NCI-H146 (cell line): ENCODE data around the gene OR13C5.
A peak's percentile ranks its signal among the peaks of the same experiment; 100 is the strongest.
"Not testable (repeated sequence)": the region's sequence is repeated elsewhere in the genome, so short reads cannot be mapped to it uniquely, and the experiment has no call there.

ENCODE experiments used
- DNase-seq: peaks from one replicate; lab custom pipeline; 2025; lab: John Stamatoyannopoulos, UW

The OR13C5 gene, protein sequence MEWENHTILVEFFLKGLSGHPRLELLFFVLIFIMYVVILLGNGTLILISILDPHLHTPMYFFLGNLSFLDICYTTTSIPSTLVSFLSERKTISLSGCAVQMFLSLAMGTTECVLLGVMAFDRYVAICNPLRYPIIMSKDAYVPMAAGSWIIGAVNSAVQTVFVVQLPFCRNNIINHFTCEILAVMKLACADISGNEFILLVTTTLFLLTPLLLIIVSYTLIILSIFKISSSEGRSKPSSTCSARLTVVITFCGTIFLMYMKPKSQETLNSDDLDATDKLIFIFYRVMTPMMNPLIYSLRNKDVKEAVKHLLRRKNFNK

DNA sequence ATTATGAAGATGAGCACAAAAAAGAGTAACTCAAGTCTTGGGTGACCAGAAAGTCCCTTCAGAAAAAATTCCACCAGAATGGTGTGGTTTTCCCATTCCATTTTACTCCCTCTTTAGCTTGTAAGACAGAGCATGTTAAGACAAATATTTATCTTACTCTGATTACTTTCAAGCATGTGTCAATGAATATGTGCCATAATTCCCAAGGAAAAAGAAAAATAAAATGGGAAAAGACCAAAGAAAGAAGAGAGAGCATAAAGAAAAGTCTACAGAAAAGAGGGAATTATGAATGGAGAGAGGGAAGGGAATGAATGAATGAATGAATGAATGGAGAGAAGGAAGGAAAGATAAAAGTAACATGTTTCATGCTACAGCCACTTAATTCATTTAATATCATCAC, at the start of gene OR13C5:
OR13C5 (minus strand) TSS at position 101 of the 400 bp plus-strand sequence; CDS start at position 101, 0 bp downstream.
- DNase-seq, result not testable (repeated sequence)

DNA sequence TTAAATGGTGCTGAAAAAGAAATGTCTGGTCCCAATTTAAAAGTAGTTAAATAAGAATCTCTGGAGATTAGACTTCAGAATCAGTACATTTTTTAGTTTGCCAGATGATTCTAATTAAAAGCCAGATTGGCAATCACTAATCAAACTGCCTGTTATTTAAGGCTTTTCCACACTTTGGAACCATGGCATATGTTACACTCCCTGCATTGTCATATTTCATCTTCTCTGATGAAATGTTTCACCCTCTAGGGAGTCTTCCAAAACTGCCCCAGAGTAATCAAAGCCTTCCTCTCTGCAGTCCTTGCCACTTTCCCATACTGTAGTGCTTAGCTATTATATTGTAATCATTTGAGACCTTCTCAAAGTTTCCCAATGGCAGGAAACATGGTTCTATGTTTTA, 36.2 kb upstream of the OR13C5 start:
- DNase-seq, result no peak

DNA sequence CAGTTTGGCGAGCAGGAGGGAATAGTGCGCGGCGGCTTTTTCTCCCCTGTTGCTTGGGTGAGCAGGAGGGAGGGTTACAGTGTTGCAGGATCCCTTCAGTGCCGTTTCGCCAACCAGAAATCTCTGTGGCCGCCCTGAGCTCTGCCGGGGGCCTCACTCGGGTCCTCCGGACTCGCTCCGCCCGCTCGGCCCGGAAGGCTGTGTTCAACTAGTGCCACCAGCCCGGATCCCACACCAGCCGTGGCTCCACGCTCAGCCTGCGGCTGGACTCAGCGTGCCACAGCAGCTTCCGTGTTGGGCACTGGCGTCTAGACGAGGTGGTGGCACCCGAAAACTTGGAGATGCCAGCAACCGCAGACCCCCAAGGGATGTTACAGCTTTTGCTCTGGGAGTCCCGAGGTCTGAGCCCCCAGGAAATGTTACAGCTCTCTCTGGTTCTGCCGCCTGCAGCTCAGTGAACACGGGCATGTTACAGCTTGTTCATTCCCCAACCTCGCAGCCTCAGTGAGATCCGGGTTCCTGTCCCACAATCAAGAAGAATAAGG, 34.8 kb upstream of the OR13C5 start:
- no peak for DNase-seq

DNA sequence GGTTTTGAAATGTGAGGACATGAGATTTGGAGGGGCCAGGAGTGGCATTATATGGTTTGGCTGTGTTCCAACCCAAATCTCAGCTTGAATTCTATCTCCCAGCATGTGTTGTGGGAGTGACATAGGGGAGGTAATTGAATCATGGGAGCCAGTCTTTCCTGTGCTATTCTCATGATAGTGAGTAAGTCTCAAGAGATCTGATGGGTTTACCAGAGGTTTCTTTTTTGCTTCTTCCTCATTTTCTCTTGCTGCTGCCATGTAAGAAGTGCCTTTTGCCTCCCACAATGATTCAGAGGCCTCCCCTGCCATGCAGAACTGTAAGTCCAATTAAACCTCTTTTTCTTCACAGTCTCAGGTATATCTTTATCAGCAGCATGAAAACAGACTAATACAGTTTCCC, 26.8 kb upstream of the OR13C5 start:
- not testable (repeated sequence) for DNase-seq

DNA sequence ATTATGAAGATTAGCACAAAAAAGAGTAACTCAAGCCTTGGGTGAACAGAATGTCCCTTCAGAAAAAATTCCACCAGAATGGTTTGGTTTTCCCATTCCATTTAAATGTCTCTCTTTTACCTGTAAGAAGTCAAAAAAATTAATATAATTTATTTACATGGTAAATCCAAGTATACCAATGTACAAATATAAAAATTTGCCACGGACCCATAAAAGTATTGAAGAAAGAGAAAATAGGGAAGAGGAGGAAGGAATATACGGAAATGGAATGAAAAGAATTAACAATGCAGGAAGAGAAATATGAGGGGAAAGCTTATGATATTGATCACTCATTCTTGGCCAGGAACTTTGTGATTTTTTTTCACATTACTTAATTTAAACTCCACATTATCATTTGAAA, 18.9 kb upstream of the OR13C5 start, which contains the start of gene OR13C9:
OR13C9 (minus strand) TSS at position 101 of the 400 bp plus-strand sequence; CDS start at position 101, 0 bp downstream.
- DNase-seq, result no peak

DNA sequence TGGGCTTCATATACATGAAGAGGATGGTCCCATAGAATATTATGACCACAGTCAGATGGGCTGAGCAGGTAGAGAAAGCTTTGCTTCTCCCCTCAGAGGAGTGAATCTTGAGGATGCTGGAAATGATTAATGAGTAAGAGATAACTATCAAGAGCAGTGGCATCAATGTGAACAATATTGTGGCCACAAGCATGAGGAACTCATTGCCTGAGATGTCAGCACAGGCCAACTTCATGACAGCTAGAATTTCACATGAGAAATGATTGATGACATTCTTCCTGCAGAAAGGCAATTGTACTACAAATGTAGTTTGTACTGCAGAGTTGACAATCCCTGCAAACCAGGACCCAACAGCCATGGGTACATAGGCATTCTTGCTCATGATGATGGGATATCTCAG, 18.2 kb upstream of the OR13C5 start:
- DNase-seq, result no peak

DNA sequence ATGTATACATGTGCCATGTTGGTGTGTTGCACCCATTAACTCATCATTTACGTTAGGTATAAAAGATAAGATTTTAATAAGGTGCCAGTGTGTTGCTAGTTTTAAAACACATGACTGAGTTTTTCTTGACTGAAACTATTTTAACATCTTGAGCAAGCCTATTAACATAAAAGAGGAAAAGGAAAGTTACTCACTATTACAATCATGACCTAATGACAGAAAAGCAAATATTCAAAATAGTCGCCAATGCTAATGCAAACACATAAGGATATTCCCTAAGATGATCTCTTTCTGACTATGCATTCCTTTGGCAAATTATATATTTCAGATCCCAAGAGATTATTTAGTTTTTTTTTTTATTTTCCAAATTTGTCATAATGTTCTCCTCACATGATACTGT, 12.0 kb upstream of the OR13C5 start:
- DNase-seq, result no peak

DNA sequence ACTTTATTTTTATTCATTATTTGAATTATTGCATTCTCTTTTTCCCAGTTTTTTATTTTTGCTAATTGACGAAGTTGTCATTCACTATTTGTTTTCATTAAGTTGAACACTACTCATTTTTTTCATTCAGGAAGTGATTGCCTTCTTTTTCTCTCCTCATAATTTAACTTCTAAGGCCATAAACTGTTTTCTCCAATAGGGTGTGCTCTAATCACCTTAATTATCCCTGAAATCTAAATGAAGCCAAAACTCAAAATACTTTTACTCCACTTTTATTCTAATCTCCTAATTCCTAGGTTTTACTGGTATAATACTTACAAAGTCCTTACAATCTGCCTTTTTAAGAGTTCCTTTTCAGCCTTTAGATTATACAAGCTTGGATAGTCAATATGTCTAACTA, 9.1 kb upstream of the OR13C5 start:
- DNase-seq, result no peak

DNA sequence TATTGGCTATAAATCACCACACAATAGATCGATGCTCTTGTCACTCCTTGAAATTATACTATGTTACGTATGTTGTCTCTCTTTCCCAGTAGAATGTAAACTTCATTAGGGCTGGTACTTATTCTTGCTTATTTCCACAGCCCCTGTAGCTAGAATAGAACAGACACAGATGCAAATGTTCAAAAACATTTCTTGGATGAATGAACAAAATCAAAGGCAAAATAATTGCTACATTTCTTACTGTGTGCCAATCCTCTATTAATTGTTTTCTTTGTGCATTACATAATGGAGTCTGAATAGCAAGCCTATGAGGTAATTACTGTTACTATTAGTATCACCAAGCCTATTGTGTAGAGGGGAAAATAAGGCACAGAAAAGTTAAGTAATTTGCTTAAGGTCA, 6.9 kb upstream of the OR13C5 start:
- peak; percentile 12 for DNase-seq

DNA sequence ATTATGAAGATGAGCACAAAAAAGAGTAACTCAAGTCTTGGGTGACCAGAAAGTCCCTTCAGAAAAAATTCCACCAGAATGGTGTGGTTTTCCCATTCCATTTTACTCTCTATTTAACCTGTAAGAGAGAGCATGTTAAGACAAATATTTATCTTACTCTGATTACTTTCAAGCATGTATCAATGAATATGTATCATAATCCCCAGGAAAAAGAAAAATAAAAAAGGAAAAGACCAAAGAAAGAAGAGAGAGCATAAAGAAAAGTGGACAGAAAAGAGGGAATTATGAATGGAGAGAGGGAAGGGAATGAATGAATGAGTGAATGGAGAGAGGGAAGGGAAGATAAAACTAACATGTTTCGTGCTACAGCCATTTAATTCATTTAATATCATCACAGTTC, 6.3 kb upstream of the OR13C5 start, which contains the start of gene OR13C2:
OR13C2 (minus strand) TSS at position 101 of the 400 bp plus-strand sequence; CDS start at position 101, 0 bp downstream.
- not testable (repeated sequence) for DNase-seq

DNA sequence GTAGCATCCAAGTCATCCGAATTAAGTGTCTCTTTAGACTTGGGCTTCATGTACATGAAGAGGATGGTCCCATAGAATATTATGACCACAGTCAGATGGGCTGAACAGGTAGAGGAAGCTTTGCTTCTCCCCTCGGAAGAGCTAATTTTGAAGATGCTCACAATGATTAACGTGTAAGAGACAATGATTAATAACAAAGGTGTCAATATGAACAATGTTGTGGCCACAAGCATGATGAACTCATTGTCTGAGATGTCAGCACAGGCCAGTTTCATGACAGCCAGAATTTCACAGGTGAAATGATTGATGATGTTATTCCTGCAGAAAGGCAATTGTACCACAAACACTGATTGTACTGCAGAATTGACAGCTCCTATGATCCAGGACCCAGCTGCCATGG, 5.6 kb upstream of the OR13C5 start:
- DNase-seq, result no peak

DNA sequence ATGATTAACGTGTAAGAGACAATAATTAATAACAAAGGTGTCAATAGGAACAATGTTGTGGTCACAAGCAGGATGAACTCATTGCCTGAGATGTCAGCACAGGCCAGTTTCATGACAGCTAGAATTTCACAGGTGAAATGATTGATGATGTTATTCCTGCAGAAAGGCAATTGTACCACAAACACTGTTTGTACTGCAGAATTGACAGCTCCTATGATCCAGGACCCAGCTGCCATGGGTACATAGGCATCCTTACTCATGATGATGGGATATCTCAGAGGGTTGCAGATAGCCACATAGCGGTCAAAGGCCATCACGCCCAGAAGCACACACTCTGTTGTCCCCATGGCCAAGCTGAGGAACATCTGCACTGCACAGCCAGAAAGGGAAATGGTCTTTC, 464 bp downstream of the OR13C5 start:
- not testable (repeated sequence) for DNase-seq

DNA sequence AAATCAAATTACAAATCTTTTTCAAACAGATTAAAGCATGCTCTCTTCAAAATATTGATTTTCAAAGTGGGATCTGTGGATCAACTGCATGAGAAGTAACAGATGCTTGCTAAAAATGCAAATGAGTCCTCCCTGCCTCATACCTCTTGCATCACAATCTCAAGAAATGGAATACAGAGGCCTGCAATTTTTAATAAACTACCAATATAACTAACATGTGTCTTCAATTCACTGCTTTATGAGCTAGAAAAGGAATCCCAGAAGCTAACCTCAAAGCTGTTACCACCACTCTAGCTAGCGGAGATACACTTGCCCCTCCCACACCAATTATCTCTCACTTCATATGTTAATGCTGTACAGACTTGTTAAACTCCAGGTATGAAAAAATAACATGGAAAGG, 9.6 kb downstream of the OR13C5 start:
- no peak for DNase-seq

DNA sequence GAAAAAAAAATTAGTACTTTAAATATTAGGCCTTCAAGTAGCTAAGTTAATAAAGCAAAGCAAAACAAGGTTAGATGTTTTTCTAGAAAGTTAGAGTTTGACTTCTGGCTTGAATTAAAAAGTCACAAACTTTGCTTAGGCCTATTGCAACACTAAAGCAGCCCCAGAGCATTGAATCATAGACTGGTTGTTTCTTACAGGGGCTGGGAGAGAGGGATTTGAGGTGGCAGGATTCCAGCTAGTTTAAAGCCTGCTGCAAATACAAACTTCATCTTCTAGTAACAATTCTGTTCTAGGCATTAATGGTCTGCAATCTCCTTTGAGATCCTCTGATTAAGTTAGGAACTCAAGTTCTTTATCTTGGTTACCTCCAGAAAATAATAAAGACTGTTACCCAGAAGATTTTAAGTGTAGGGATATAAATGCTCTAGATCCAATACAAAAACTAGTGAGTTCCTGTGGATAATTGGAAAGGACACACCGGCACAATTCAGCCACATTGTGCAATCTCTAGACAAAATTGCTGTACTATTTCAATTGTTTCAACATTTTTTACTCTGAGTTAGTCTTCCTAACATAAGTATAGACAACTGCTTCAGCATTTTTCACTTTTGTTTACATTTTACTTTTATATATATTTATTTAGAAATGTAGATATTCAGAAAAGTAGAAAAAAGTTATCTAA, 12.6 kb downstream of the OR13C5 start:
- no peak for DNase-seq

DNA sequence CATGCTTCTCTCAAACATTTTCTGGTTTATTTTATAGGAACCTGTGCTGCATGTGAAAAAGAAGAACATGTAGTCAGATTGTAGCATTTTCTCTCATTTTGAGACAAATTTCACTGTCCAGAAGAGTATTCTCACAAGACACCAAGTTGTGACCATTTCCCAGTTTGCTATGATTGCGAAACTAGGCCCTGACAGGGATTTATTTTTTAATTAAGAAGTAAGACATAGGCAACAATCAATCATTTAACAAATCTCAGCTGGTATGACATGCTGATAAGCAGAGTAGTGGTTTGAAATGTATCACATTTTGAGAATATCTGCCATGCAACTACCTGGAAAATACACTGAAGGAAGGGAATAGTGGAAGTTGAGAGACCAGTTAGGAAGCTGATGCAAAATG, 18.7 kb downstream of the OR13C5 start:
- no peak for DNase-seq

DNA sequence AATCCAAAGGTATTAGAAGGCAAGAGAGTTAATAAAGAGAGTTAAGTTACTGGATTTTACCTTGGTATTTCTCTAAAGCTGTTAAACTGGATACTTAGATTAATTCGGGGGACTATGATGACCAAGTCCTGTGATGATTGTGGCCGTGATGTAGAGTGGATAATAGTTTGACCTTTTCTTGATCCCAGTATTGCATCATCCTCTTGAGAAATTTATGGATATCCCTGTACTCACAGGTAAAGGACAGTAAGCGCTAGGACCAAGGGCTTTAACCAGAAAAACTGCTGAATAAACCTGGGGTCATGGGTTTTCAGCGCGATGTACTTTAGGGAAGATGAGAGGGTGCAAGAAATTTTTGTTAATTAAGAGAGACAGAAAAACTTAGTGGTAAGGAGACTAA, 21.9 kb downstream of the OR13C5 start:
- DNase-seq, result no peak

DNA sequence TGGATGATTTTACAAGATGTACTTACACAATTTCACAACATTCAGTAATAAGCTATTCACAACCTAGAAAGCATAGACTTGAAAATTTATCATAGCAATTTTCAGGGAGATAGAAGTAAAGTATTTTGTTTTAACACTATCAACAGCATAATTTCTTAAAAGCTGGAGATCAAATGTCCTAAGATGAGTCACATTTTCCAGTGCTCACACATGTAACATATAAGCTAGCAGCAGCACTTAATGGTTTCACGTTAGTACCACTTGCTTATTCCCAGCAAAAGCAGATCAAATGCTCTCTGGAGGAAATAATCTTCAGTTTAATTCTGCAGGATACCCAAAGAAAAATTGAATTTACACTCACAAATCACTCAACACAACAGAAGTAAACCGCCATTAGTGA, 23.8 kb downstream of the OR13C5 start:
- no peak for DNase-seq

DNA sequence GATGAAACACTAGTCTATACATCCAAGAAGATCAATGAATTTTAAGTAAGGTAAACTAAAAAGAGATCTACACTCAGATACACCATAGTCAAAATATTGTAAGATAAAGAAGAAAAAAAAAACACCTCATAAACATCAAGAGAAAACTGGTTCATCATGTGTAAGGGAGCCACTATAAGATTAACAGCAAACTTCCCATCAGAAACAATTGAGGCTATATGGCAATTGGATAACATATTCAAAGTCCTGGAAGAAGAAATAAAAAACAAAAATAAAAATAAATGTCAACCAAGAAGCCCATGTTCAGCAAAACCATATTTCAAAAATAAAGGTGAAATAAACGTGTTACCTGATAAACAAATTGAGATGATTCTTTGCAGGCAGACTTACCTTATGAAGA, 26.6 kb downstream of the OR13C5 start:
- DNase-seq, result no peak

DNA sequence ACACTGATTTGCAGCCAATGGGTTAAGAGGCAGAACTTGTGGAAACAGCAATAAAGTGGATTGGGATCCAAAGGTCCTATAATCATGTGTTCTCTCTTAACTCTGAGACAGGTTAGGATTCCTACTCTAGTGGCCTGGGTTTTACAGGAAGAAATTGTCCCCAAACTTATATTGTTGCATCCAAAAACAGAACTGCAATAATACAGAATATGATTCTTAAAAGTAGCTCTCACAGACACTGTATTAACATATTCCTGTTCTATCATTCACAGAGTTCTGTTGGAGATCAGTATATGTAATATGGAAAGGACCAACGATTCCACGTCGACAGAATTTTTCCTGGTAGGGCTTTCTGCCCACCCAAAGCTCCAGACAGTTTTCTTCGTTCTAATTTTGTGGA, 30.3 kb downstream of the OR13C5 start, which contains the start of gene OR13C8:
OR13C8 (plus strand) TSS at position 301 of the 400 bp plus-strand sequence; CDS start at position 301, 0 bp downstream.
- no peak for DNase-seq

DNA sequence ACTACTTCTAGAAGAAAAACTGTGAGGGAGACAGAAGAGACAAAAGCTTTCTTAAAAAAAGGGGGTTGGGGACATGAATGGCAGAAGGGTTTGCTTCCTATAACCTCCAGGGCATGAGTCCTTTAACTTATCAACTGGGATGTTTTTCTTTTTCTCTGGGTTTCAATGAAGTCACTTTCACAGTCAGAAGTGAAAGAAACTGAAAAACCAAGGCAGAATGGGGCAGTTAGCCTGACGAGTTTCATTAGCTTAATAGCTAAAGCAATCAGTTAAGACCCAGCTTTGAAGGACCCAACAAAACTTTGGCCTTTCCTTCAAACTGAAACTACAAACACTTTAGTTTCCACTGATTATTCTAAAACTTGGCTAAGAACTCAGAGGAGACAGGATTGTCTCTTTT, 34.9 kb downstream of the OR13C5 start:
- no peak for DNase-seq

DNA sequence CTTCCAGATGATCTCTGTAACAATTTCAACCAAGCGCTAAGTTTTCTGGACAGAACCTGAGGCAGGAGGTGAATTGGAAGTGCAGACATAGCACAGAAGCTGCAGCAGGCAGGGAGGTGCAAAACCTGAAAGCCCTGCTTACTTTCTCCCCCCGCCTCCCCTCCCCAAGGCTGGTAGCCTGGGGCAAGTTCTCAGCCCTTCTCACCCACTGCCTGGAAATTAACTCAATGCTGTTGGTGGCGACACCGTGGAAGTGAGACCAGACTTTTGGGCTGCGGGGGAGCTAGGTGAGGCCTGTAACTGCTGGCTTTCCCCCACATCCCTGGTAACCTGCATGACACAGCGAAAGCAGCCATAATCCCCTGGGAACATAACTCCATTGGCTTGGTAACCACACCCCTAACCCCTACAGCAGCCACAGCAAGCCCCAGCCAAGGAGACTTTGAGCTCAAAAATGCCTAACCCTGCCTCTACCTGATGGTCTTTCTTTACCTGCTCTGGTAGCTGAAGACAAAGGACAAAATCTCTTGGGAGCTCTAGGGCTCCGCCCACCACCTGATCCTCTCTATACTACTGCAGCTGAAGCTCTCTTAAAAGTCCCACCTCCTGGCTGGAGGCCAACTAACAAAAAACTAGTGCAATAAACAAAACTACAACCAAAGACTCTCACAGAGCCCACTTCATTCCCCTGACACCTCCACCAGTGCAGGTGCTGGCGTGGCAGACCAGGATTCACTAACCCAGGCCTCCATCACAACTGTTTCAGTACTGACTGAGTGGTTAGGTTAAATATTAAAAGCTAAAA, 42.2 kb downstream of the OR13C5 start:
- DNase-seq, result no peak

DNA sequence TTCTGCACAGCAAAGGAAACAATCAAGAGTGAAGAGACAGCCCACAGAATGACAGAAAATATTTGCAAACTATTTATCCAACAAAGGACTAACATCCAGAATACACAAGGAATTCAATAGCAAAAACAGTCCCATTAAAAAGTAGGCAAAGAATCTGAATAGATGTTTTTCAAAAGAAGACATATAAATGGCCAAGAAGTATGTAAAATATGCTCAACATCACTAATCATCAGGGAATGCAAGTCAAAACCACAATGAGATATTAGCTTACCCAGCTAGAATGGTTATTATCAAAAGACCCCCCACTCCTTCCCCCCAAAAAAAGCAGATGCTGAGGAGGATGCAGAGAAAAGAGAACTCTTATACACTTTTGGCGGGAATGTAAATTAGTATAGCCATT, 43.7 kb downstream of the OR13C5 start:
- DNase-seq, result no peak
